Testis (tissue), 2 donors: ENCODE measurements around the gene PHF1.

Experiments used
- CTCF ChIP-seq, 3 experiments: fragments of 450-650 bp in 2 of 3; fragments of 200-600 bp in 1 of 3; sonication (generic) in 1 of 3; IDR thresholded peaks; one replicate each; pipeline ENCODE4 v1.5.1; 2016 to 2019; ENCODE audit warnings: antibody characterized with exemption in 3 of 3, mild to moderate bottlenecking in 2 of 3, moderate library complexity in 1 of 3
- POLR2A ChIP-seq: fragments of 450-650 bp; IDR thresholded peaks from one replicate; pipeline ENCODE4 v1.6.1; 2017; ENCODE audit warnings: antibody characterized with exemption, mild to moderate bottlenecking, moderate library complexity

GRCh38 chr6:33425668-33426577 lies 15.1 kb downstream of the PHF1 start:
- TF ChIP-seq CTCF (IDR thresholded peaks at IDR 0.05) (peak in 2 of 3 experiments; percentile 46 to 61), POLR2A (no peak)
